ENCODE results near the gene NAALADL2. TPM values are rescaled to one million over a fixed set of nuclear protein-coding genes. Genes with fewer than 3 reads are reported as not detected.

The NAALADL2 gene
- total and polyA plus RNA-seq, 2 donors from 2014 or later, result 2.0 to 20.2 TPM

- H3K36me3 ChIP-seq (ENCODE audit: control insufficient read depth in 2 of 3, insufficient read depth in 3 of 3, low read length in 3 of 3), result no peaks in the 10 kb centered on the region
- DNase-seq, result no peak
- no peaks in the 10 kb centered on the region for H3K27me3 ChIP-seq (ENCODE audit: control insufficient read depth, insufficient read depth, low read length)
- no peaks in the 10 kb centered on the region for H3K9me3 ChIP-seq (ENCODE audit: control insufficient read depth in 2 of 3, insufficient read depth in 1 of 3, low read length in 3 of 3)
- no peak overlapping the region for H3K27ac ChIP-seq (ENCODE audit: low read depth in 2 of 2, low read length in 2 of 2)
- H3K4me3 ChIP-seq (ENCODE audit: low read length in 3 of 3), result no peak overlapping the region
- H3K4me1 ChIP-seq (ENCODE audit: control insufficient read depth in 2 of 3, insufficient read depth in 2 of 3, low read depth in 1 of 3, low read length in 3 of 3), result no peaks in the 10 kb centered on the region
- intact Hi-C loops (cut with DNase I), result no loop called here
- no peak overlapping the region for H3K9ac ChIP-seq (ENCODE audit: low read length in 3 of 3)
- TF ChIP-seq CTCF (IDR thresholded peaks at IDR 0.05; ENCODE audit: borderline replicate concordance, extremely low read depth, insufficient read depth), result no peak
- no peak for FAIRE-seq
These were observed 878.8 kb downstream of the NAALADL2 start for GRCh38 chr3:175737646-175738572.

- no peaks in the 10 kb centered on the region for H3K36me3 ChIP-seq (ENCODE audit: control insufficient read depth in 2 of 3, insufficient read depth in 3 of 3, low read length in 3 of 3)
- DNase-seq, result no peak
- H3K4me1 ChIP-seq (ENCODE audit: control insufficient read depth in 2 of 3, insufficient read depth in 2 of 3, low read depth in 1 of 3, low read length in 3 of 3), result no peaks in the 10 kb centered on the region
- H3K27me3 ChIP-seq (ENCODE audit: control insufficient read depth, insufficient read depth, low read length), result no peaks in the 10 kb centered on the region
- no peak for TF ChIP-seq CTCF (IDR thresholded peaks at IDR 0.05; ENCODE audit: borderline replicate concordance, extremely low read depth, insufficient read depth)
- FAIRE-seq, result no peak
- intact Hi-C loops (cut with DNase I), result no loop called here
- H3K9ac ChIP-seq (ENCODE audit: low read length in 3 of 3), result no peak overlapping the region
- H3K27ac ChIP-seq (ENCODE audit: low read depth in 2 of 2, low read length in 2 of 2), result no peak overlapping the region
- no peaks in the 10 kb centered on the region for H3K9me3 ChIP-seq (ENCODE audit: control insufficient read depth in 2 of 3, insufficient read depth in 1 of 3, low read length in 3 of 3)
- H3K4me3 ChIP-seq (ENCODE audit: low read length in 3 of 3), result no peak overlapping the region
These were observed 882.8 kb downstream of the NAALADL2 start for GRCh38 chr3:175741951-175742350.

- Histone ChIP-seq H3K36me3 (ENCODE audit: control insufficient read depth in 2 of 3, insufficient read depth in 3 of 3, low read length in 3 of 3) (no peaks in the 10 kb centered on the region), H3K27me3 (ENCODE audit: control insufficient read depth, insufficient read depth, low read length) (no peaks in the 10 kb centered on the region), H3K4me3 (ENCODE audit: low read length in 3 of 3) (no peak overlapping the region), H3K9ac (ENCODE audit: low read length in 3 of 3) (no peak overlapping the region), H3K4me1 (ENCODE audit: control insufficient read depth in 2 of 3, insufficient read depth in 2 of 3, low read depth in 1 of 3, low read length in 3 of 3) (no peaks in the 10 kb centered on the region), H3K9me3 (ENCODE audit: control insufficient read depth in 2 of 3, insufficient read depth in 1 of 3, low read length in 3 of 3) (no peaks in the 10 kb centered on the region), H3K27ac (ENCODE audit: low read depth in 2 of 2, low read length in 2 of 2) (no peak overlapping the region)
- TF ChIP-seq CTCF (IDR thresholded peaks at IDR 0.05; ENCODE audit: borderline replicate concordance, extremely low read depth, insufficient read depth), result no peak
- DNase-seq, result no peak
- no peak for FAIRE-seq
- intact Hi-C loops (cut with DNase I), result no loop called here
These were observed 884.7 kb downstream of the NAALADL2 start for GRCh38 chr3:175743733-175744400.

Data from kidney (tissue), 14 donors.